PC-9 (cell line): Measurements from ENCODE around the gene BTBD19.

Experiments used
- CTCF ChIP-seq: fragments of 200-600 bp; sonication (generic); conservative IDR thresholded peaks from 2 replicates; pipeline ENCODE4 v1.6.1; 2017; ENCODE audit warnings: mixed run types, antibody characterized with exemption, mild to moderate bottlenecking, moderate library complexity
- EZH2 ChIP-seq: fragments of 200-600 bp; sonication (generic); IDR thresholded peaks from 2 replicates; pipeline ENCODE4 v1.8.0; 2017; ENCODE audit warnings: antibody characterized with exemption, low read depth

- TF ChIP-seq CTCF, result no peak
- TF ChIP-seq EZH2, result no peak
Observed at GRCh38 chr1:44834328-44834727, 26.0 kb downstream of the BTBD19 start.
